GM12801 (cell line): ENCODE data around the gene CDC42EP4.

Experiments
- TF ChIP-seq, protein P1 (sequence below): IDR thresholded peaks from one replicate; pipeline ENCODE4 v1.5.1; 2011; ENCODE audit warnings: control low read depth; ENCODE audit not compliant: insufficient read length; ENCODE audit errors: extremely low read depth

The CDC42EP4 gene

DNA sequence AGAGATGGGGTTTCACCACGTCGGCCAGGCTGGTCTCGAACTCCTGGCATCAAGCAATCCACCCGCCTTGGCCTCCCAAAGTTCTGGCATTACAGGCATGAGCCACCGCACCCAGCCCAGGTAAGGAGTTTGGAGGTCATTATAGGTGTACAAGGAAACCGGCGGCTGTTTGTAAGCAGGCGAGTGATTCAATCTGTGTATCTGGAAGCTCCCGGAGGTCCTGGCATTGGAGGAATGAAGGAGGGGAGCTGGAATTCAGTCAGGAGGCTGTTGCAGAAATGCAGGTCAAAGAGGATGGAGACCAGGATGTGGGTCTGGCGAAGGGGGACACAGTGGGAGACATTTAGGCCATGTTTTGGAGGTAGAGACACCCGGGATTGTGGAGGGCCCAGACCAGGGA is 18.8 kb downstream of the CDC42EP4 start:
- TF ChIP-seq, protein P1, sequence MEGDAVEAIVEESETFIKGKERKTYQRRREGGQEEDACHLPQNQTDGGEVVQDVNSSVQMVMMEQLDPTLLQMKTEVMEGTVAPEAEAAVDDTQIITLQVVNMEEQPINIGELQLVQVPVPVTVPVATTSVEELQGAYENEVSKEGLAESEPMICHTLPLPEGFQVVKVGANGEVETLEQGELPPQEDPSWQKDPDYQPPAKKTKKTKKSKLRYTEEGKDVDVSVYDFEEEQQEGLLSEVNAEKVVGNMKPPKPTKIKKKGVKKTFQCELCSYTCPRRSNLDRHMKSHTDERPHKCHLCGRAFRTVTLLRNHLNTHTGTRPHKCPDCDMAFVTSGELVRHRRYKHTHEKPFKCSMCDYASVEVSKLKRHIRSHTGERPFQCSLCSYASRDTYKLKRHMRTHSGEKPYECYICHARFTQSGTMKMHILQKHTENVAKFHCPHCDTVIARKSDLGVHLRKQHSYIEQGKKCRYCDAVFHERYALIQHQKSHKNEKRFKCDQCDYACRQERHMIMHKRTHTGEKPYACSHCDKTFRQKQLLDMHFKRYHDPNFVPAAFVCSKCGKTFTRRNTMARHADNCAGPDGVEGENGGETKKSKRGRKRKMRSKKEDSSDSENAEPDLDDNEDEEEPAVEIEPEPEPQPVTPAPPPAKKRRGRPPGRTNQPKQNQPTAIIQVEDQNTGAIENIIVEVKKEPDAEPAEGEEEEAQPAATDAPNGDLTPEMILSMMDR = no peak

DNA sequence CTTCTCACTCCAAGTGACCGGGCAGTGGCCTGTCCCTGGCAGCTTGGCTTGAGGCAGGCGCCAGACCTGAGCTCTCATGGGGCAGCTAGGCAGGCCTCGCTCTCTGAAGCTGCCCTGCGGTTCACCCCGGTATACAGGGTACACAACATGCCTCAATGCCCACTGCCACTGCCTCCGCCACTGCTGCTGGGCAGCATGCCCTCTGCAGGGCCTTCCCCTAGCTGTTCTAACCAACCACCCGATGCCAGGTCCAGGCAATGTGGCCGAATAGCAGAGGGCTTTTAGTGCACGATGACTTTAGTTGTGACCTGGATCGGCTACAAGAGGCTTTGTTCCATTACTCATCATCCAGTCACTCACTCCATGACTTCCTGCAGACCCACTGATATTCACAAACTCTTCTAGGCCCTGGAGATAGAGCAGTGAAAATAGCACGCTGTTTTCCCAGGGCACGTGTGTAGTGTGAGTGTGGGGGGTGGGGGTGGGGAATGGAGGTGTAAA is 19.7 kb downstream of the CDC42EP4 start:
- TF ChIP-seq, protein P1 = no peak

DNA sequence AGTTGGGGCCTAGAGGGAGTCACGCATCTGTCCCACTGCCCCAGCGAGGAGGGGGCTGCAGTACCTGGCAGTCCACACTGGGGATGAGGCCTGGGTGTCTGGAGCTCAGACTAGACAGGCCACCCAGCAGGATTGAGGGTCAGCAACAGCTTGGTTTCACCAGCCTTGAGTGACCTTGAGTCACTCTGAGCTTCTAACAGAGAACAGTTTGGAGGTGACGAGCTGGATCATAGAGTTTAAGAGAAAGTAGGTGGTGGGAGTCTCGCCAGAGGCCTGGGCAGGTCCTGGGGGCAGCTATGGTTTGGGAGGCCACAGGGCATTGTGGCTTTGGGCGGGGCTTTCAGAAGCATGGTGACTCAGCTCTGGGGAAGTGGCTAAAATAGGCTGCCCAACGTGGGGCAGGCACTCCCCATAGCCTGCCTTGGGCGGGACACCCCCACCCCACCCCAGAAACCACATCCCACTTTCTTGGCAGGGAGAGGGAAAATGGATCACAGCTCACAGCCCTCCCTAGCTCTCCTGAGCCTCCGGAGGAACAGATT is 20.5 kb downstream of the CDC42EP4 start:
- TF ChIP-seq, protein P1 = no peak

DNA sequence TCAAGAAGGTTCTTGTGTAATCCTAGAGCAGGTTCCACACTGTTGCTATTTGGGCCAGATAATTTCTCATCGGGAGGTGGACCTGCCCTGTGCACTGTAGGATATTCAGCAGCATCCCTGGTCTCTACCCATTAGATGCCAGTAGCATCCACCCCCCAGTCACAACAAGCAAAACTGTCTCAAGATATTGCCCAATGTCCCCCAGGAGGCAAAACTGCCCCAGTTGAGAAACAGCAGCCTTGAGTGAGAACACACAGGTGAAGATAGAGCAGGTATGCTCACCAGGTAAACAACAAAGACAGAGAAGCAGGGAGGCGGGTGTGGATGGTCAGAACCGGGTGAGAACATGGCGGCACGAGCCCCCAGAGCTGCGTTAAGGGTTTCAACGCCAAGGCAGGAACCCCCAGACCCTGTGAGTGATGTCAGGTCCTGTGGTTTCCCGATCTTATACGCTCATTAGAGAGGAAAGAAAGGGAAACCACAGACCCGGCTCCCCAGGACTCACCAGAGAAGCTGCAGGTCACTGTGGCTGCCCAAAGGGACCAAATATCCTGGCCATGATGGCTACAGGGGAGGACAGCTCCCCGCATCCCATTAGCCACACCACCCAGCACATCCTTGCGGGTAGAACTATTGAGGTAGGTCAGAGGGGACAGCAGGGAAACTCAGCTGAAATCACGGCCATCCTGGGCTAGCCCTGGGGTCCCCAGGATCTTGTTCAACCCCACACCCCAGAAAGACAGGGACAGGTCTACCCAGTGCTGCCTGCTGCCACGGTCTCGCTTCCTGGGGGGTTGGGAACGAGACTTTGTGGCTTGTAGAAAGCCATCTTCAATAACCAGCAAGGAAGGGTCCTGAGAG is 21.2 kb downstream of the CDC42EP4 start:
- TF ChIP-seq, protein P1 = no peak

DNA sequence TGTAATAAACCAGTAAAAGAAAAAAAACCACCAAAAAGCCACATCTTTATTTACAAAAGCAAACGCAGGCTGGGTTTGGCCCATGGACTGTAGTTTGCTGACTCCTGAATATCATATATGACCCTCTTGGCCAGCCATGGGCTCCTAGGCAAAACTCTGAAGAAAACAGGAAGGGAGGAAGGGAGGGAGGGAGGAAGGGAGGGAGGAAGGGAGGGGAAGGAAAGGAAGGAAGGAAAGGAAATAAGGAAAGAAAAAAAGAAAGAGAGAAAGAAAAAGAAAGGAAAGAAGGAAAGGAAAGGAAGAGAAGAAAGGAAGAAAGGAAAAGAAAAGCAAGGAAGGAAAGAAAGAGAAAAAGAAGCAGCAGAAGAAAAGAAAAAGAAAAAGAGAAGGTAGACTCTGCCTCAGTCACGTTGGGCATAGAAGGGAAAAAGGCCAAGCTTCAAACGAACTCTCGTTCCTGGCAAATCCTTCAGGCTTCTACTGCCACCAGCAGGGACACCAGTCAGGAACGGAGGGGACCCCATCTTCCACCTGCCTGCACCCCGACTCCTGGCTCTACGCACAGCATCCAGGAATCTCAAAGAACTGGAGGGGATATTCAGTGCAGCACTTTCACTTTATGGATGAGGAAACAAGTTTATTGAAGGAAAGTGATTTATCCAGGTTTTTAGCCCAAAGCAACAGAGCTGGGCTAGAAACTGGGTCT is 22.1 kb downstream of the CDC42EP4 start:
- TF ChIP-seq, protein P1 = no peak

DNA sequence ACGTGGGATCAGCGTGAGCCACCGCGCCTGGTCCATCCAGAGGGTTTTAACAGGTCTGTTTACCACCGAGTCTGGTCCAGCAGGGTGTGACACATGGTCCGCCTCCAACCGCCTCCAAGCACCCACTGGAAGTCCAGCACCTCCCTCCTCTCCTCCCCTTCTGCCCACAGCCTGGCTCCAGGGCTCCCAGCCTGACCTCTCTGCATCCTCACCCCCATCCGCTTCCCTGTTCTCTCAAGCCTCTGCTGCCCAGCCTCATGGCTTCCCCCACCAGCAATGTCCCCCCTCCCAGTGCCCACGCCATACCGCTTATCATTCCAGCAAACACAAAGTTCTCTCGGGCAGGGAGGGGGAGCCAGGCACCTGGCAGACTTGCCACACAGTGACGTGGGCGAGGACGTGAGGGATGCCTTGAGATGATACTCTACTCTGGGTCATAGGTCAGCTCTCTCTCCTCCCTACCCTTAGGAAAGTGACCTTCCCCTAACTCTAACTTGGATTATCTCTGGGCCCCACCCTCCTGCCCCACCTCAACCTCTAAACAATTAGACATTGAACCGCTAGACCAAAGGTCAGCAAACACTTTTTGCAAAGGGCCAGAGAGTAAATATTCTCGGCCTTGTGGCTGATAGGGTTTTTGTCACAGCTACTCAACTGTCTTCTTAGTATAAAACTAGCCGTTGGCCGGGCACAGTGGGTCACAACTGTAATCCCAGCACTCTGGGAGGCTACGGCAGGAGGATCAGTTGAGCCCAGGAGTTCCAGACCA is 23.1 kb downstream of the CDC42EP4 start:
- TF ChIP-seq, protein P1 = no peak
